Islet precursor cell (in vitro differentiated cells): ENCODE measurements around the gene MAP3K14.
"Not testable (repeated sequence)": the region's sequence is repeated elsewhere in the genome, so short reads cannot be mapped to it uniquely, and the experiment has no call there.

Experiments
- DNase-seq: peaks from one replicate; pipeline ENCODE4 v3.0.0-alpha.2; 2018

MAP3K14 gene

GRCh38 chr17:45314741-45315647, 1.8 kb downstream of the MAP3K14 start:
- no peak for DNase-seq

- no peak for DNase-seq
These were observed 2.7 kb downstream of the MAP3K14 start for GRCh38 chr17:45313996-45314740.

- DNase-seq = no peak
These were observed 3.4 kb downstream of the MAP3K14 start for GRCh38 chr17:45313421-45313771.

GRCh38 chr17:45312477-45313420, 4.1 kb downstream of the MAP3K14 start:
- DNase-seq = no peak

- DNase-seq = peak; percentile 97
These were observed 4.9 kb downstream of the MAP3K14 start for GRCh38 chr17:45311760-45312476.

- no peak for DNase-seq
These were observed 5.4 kb downstream of the MAP3K14 start for GRCh38 chr17:45311401-45311759.

- DNase-seq = no peak
These were observed 6.2 kb downstream of the MAP3K14 start for GRCh38 chr17:45310380-45311324.

GRCh38 chr17:45309400-45309799, 7.4 kb downstream of the MAP3K14 start:
- no peak for DNase-seq

GRCh38 chr17:45308840-45309239, 8.0 kb downstream of the MAP3K14 start:
- no peak for DNase-seq

- DNase-seq = no peak
These were observed 8.8 kb downstream of the MAP3K14 start for GRCh38 chr17:45308016-45308365.

- no peak for DNase-seq
These were observed 9.4 kb downstream of the MAP3K14 start for GRCh38 chr17:45307290-45308015.

- DNase-seq = no peak
These were observed 10.2 kb downstream of the MAP3K14 start for GRCh38 chr17:45306623-45307022.

- no peak for DNase-seq
These were observed 10.7 kb downstream of the MAP3K14 start for GRCh38 chr17:45306094-45306493.

GRCh38 chr17:45305530-45306087, 11.2 kb downstream of the MAP3K14 start:
- DNase-seq = no peak

- DNase-seq = no peak
These were observed 14.1 kb downstream of the MAP3K14 start for GRCh38 chr17:45302649-45303173.

GRCh38 chr17:45302220-45302619, 14.6 kb downstream of the MAP3K14 start:
- DNase-seq = not testable (repeated sequence)

GRCh38 chr17:45301674-45302073, 15.1 kb downstream of the MAP3K14 start:
- no peak for DNase-seq

- no peak for DNase-seq
These were observed 16.6 kb downstream of the MAP3K14 start for GRCh38 chr17:45300060-45300751.

- DNase-seq = peak; percentile 80
These were observed 17.5 kb downstream of the MAP3K14 start for GRCh38 chr17:45299361-45299760.
